Measurements from ENCODE around the gene SPINK13.

DNA sequence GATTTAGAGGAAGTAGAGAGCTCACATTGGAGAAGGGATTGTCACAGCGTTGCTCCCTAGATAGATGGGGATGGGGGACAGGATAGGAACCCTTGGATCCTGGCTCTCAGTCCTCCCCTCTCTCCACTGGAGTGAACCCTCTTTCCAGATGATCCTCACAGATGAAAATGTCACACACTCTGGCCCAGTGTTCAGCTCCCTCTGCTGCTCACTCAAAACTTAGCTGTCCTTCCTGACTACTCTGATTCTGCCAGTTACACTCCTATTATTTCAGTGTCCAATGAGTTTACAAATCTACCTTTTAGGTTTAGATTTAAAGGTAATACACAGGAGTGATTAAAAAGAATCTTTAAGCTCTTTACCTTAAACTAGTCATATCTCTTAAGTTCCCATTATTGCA, 37.9 kb downstream of the SPINK13 start:
- TF ChIP-seq, protein P1, sequence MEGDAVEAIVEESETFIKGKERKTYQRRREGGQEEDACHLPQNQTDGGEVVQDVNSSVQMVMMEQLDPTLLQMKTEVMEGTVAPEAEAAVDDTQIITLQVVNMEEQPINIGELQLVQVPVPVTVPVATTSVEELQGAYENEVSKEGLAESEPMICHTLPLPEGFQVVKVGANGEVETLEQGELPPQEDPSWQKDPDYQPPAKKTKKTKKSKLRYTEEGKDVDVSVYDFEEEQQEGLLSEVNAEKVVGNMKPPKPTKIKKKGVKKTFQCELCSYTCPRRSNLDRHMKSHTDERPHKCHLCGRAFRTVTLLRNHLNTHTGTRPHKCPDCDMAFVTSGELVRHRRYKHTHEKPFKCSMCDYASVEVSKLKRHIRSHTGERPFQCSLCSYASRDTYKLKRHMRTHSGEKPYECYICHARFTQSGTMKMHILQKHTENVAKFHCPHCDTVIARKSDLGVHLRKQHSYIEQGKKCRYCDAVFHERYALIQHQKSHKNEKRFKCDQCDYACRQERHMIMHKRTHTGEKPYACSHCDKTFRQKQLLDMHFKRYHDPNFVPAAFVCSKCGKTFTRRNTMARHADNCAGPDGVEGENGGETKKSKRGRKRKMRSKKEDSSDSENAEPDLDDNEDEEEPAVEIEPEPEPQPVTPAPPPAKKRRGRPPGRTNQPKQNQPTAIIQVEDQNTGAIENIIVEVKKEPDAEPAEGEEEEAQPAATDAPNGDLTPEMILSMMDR (IDR thresholded peaks at IDR 0.05) = no peak
- TF ChIP-seq POLR2A (IDR thresholded peaks at IDR 0.05) = no peak
- no peak for TF ChIP-seq EP300 (IDR thresholded peaks at IDR 0.05)

Data from tibial nerve (tissue), 4 donors.